Breast epithelium (tissue), 4 donors: ENCODE data around the gene ART3. TPM values are rescaled to one million over a fixed set of nuclear protein-coding genes. Genes with fewer than 3 reads are reported as not detected.
"Not testable (repeated sequence)": the region's sequence is repeated elsewhere in the genome, so short reads cannot be mapped to it uniquely, and the experiment has no call there.

Experiments used
- DNase-seq, 2 donors: peaks; one replicate each; pipeline ENCODE4 v3.0.0-alpha.2; 2019; ENCODE audit warnings: low spot score in 2 of 2
- H3K27ac ChIP-seq, 2 donors: fragments of 200-600 bp; sonication (generic) in 1 of 2; one replicate each; pipeline ENCODE4 v1.5.1; 2016 to 2019; ENCODE audit warnings: mild to moderate bottlenecking in 1 of 2
- H3K27me3 ChIP-seq, 2 donors: fragments of 200-600 bp; sonication (generic) in 1 of 2; one replicate each; pipeline versions ENCODE4 v1.5.1 to v1.6.0; 2017 to 2019; ENCODE audit warnings: control low read depth in 1 of 2, mild to moderate bottlenecking in 1 of 2
- H3K36me3 ChIP-seq: fragments of 200-600 bp; one replicate; pipeline ENCODE4 v1.5.1; 2019
- H3K4me1 ChIP-seq, 2 donors: fragments of 200-600 bp; sonication (generic); one replicate each; pipeline ENCODE4 v1.5.1; 2016 to 2019; ENCODE audit warnings: control low read depth in 1 of 2
- H3K4me3 ChIP-seq, 3 donors: fragments of 200-600 bp; sonication (generic); 1 replicate in 2 of 3; 2 replicates in 1 of 3; pipeline ENCODE4 v1.5.1; 2016 to 2019; ENCODE audit warnings: mild to moderate bottlenecking in 3 of 3, moderate library complexity in 2 of 3
- H3K9me3 ChIP-seq, 2 donors: fragments of 200-600 bp; sonication (generic) in 1 of 2; one replicate each; pipeline ENCODE4 v1.5.1; 2016 to 2019; ENCODE audit warnings: control low read depth in 1 of 2
- POLR2A ChIP-seq: fragments of 450-650 bp; IDR thresholded peaks from one replicate; pipeline ENCODE4 v1.6.1; 2016; ENCODE audit warnings: antibody characterized with exemption, mild to moderate bottlenecking, moderate library complexity
- POLR2AphosphoS5 ChIP-seq, 3 donors: sonication (generic); formaldehyde crosslinking; IDR thresholded peaks; one replicate each; pipeline ENCODE4 v1.6.1; 2017; ENCODE audit warnings: antibody characterized with exemption in 3 of 3
- intact Hi-C: fragments of 100-400 bp; cut with DNase I; formaldehyde crosslinking; loops from one replicate; pipeline ENCODE4 v1.15.1; 2023; ENCODE audit warnings: low total_unique reads
- total RNA-seq, 3 donors: library from RNA; depleted of rRNA; stranded (reverse); fragments of >200 nt; gene quantifications; one replicate each; pipeline ENCODE4 v1.1.0, GENCODE V29; 2016
- TF ChIP-seq, protein P1 (sequence below), 3 donors: fragments of 450-650 bp; IDR thresholded peaks; one replicate each; pipeline ENCODE4 v1.5.1; 2016 to 2017; ENCODE audit warnings: antibody characterized with exemption in 3 of 3, mild to moderate bottlenecking in 3 of 3, moderate library complexity in 3 of 3

ART3 gene
- total RNA-seq, 3 donors from 2014 or later = not detected

- H3K9me3 ChIP-seq = no peaks in the 10 kb centered on the region
- intact Hi-C loops = no loop called here
- no peak overlapping the region for H3K27ac ChIP-seq
- H3K4me3 ChIP-seq = no peak overlapping the region
- H3K36me3 ChIP-seq = no peaks in the 10 kb centered on the region
- no peaks in the 10 kb centered on the region for H3K27me3 ChIP-seq
- H3K4me1 ChIP-seq = no peaks in the 10 kb centered on the region
- no peak for TF ChIP-seq POLR2A
- TF ChIP-seq, protein P1, sequence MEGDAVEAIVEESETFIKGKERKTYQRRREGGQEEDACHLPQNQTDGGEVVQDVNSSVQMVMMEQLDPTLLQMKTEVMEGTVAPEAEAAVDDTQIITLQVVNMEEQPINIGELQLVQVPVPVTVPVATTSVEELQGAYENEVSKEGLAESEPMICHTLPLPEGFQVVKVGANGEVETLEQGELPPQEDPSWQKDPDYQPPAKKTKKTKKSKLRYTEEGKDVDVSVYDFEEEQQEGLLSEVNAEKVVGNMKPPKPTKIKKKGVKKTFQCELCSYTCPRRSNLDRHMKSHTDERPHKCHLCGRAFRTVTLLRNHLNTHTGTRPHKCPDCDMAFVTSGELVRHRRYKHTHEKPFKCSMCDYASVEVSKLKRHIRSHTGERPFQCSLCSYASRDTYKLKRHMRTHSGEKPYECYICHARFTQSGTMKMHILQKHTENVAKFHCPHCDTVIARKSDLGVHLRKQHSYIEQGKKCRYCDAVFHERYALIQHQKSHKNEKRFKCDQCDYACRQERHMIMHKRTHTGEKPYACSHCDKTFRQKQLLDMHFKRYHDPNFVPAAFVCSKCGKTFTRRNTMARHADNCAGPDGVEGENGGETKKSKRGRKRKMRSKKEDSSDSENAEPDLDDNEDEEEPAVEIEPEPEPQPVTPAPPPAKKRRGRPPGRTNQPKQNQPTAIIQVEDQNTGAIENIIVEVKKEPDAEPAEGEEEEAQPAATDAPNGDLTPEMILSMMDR (IDR thresholded peaks at IDR 0.05) = no peak
- TF ChIP-seq POLR2AphosphoS5 (IDR thresholded peaks at IDR 0.05) = no peak
- no peak for DNase-seq
Measured at GRCh38 chr4:76036855-76037254, 37.7 kb upstream of the ART3 start.

GRCh38 chr4:76042241-76042998 lies 32.1 kb upstream of the ART3 start:
- H3K27me3 ChIP-seq, H3K4me3 ChIP-seq, DNase-seq, H3K27ac ChIP-seq, intact Hi-C loops, H3K36me3 ChIP-seq, H3K9me3 ChIP-seq, H3K4me1 ChIP-seq: not testable (repeated sequence)

DNA sequence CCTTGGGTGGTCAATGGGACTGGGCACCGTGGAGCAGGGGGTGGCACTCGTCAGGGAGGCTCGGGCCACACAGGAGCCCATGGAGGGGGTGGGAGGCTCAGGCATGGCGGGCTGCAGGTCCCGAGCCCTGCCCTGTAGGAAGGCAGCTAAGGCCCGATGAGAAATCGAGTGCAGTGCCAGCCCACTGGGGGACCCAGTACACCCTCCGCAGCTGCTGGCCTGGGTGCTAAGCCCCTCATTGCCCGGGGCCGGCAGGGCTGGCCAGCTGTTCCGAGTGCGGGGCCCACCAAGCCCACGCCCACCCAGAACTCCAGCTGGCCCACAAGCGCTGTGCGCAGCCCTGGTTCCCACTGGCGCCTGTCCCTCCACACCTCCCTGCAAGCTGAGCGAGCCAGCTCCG lies 31.2 kb upstream of the ART3 start:
- DNase-seq, H3K36me3 ChIP-seq, H3K9me3 ChIP-seq, H3K4me3 ChIP-seq, intact Hi-C loops, H3K4me1 ChIP-seq, H3K27me3 ChIP-seq, H3K27ac ChIP-seq: not testable (repeated sequence)

DNA sequence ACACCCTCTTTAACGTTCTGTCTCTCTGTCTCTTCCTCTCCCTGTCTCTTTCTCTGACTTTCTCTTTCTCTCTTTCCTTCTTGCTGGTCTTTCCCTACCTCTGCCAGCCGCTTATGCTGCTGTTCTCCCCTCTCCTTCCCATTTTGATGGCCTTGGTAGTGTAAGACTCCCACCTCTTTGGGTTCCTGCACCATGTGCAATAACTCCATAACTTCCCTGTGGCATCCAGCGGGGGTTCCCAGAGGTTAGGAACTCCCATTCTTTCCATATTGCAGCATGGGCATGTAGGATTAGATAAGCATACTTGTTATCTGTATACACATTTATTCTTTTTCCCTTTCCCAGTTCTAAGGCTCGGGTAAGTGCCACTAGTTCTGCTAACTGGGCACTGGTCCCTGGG lies 29.8 kb upstream of the ART3 start:
- H3K36me3 ChIP-seq, intact Hi-C loops, H3K27ac ChIP-seq, H3K27me3 ChIP-seq, H3K9me3 ChIP-seq, H3K4me1 ChIP-seq, DNase-seq, H3K4me3 ChIP-seq: not testable (repeated sequence)

- intact Hi-C loops, H3K36me3 ChIP-seq, H3K4me1 ChIP-seq, H3K4me3 ChIP-seq, DNase-seq, H3K9me3 ChIP-seq, H3K27ac ChIP-seq, H3K27me3 ChIP-seq: not testable (repeated sequence)
Measured at GRCh38 chr4:76049860-76050416, 24.6 kb upstream of the ART3 start.

GRCh38 chr4:76050560-76051050 lies 23.9 kb upstream of the ART3 start:
- H3K36me3 ChIP-seq, H3K4me3 ChIP-seq, H3K9me3 ChIP-seq, H3K27me3 ChIP-seq, H3K4me1 ChIP-seq, DNase-seq, H3K27ac ChIP-seq, intact Hi-C loops: not testable (repeated sequence)

DNA sequence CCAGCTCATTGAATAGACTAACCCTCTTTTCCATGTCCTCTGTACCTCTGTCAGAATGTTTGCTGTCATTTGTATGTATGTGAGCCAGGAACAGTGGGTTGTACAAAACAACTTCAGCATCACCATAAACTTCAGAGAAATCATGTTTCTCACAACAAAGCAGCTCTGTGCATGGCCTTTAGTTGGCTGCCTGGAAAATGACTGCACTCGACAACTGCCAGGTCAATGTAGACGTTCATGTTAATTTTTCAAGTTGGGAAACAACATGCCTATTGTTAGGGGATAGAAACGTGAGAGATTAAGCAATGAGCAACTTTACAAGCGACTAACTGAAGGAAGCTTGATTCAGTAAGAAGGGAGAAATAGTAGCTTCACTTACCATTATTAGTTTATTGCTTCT lies 20.8 kb upstream of the ART3 start:
- Histone ChIP-seq H3K27ac (no peak overlapping the region), H3K9me3 (no peaks in the 10 kb centered on the region), H3K36me3 (no peaks in the 10 kb centered on the region), H3K4me1 (no peaks in the 10 kb centered on the region), H3K4me3 (no peak overlapping the region), H3K27me3 (no peaks in the 10 kb centered on the region)
- intact Hi-C loops = no loop called here
- no peak for DNase-seq
- TF ChIP-seq, protein P1 (IDR thresholded peaks at IDR 0.05) = no peak
- TF ChIP-seq POLR2AphosphoS5 (IDR thresholded peaks at IDR 0.05) (no peak), POLR2A (no peak)
